Mesodermal cell (in vitro differentiated cells): ENCODE measurements around the gene VSTM1.

Experiments
- H3K27ac ChIP-seq: 2 replicates; pipeline ENCODE4 v1.7.0; 2013; ENCODE audit warnings: mild to moderate bottlenecking, low read depth, low read length, moderate library complexity; ENCODE audit not compliant: severe bottlenecking
- H3K36me3 ChIP-seq: 2 replicates; pipeline ENCODE4 v1.7.1; 2013; ENCODE audit warnings: mild to moderate bottlenecking, low read length, moderate library complexity; ENCODE audit not compliant: control insufficient read depth, insufficient read depth
- H3K4me1 ChIP-seq: one replicate; pipeline ENCODE4 v1.7.1; 2013; ENCODE audit warnings: mild to moderate bottlenecking, low read length; ENCODE audit not compliant: insufficient read depth, control insufficient read depth, poor library complexity, severe bottlenecking
- H3K4me3 ChIP-seq: 2 replicates; pipeline ENCODE4 v1.7.0; 2013; ENCODE audit warnings: low read length, control low read depth, mild to moderate bottlenecking; ENCODE audit not compliant: insufficient read depth, poor library complexity, severe bottlenecking; ENCODE audit errors: extremely low read depth
- H3K9me3 ChIP-seq: 2 replicates; pipeline ENCODE4 v1.7.1; 2013; ENCODE audit warnings: mild to moderate bottlenecking, low read length, moderate library complexity; ENCODE audit not compliant: control insufficient read depth
- WGBS, 2 experiments: methylation state at CpG; one replicate each; pipeline ENCODE4 v1.1.5; 2013; ENCODE audit warnings: missing lambda C conversion rate in 2 of 2; ENCODE audit not compliant: insufficient coverage in 2 of 2; 5-methylcytosine and 5-hydroxymethylcytosine counted together

Gene VSTM1

DNA sequence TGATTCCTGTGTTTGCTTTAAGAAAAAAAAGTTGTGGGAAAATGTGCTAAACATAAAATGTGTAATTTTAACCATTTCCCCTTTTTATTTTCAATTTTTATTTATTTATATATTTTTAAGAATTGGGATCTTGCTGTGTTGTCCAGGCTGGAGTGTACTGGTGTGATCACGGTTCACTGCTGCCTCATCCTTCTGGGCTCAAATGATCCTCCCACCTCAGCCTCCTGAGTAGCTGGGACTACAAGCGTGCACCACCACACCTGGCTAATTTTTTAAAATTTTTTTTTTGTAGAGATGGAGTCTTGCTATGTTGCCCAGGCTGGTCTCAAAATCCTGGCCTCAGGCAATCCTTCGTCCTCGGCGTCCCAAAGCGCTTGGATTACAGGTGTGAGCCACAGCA lies 53.2 kb downstream of the VSTM1 start:
- Histone ChIP-seq H3K4me1 (peaks cover 14% of the 10 kb centered on the region), H3K36me3 (no peaks in the 10 kb centered on the region), H3K4me3 (no peak overlapping the region), H3K27ac (no peak overlapping the region), H3K9me3 (no peaks in the 10 kb centered on the region)
- 85 to 95% methylated on average over 4 of the region's 6 CpGs for WGBS, 2 experiments

GRCh38 chr19:54009440-54009839 lies 54.3 kb downstream of the VSTM1 start:
- no peaks in the 10 kb centered on the region for H3K9me3 ChIP-seq
- 93 to 94% methylated on average over 4 to 6 of the region's 8 CpGs for WGBS, 2 experiments
- H3K4me3 ChIP-seq = no peak overlapping the region
- H3K36me3 ChIP-seq = no peaks in the 10 kb centered on the region
- H3K4me1 ChIP-seq = peaks cover 14% of the 10 kb centered on the region
- H3K27ac ChIP-seq = no peak overlapping the region

GRCh38 chr19:54002495-54003315 lies 61.0 kb downstream of the VSTM1 start:
- Histone ChIP-seq H3K9me3 (no peaks in the 10 kb centered on the region), H3K4me1 (peaks cover 10% of the 10 kb centered on the region), H3K4me3 (no peak overlapping the region), H3K27ac (no peak overlapping the region), H3K36me3 (no peaks in the 10 kb centered on the region)
- 84 to 90% methylated on average over 6 to 7 of the region's 10 CpGs for WGBS, 2 experiments

DNA sequence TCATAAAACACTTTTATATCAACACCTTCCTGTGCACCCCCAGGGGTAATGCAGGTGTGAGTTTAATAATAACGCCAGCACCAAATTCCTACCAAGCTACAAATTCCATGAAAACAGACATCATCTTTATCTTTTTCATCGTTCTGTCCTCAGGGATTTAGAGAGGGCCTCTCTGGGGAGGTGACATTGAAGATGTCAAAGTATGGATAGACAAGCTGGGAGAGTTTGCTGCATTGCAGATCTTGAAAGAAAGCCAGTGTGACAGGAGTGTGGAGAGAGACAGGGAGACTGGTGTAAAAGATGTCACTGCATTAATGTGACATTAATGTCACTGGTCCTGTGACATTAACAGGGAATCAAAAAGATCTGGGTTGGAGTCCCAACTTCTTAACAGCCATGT lies 62.2 kb downstream of the VSTM1 start:
- no peak overlapping the region for H3K27ac ChIP-seq

DNA sequence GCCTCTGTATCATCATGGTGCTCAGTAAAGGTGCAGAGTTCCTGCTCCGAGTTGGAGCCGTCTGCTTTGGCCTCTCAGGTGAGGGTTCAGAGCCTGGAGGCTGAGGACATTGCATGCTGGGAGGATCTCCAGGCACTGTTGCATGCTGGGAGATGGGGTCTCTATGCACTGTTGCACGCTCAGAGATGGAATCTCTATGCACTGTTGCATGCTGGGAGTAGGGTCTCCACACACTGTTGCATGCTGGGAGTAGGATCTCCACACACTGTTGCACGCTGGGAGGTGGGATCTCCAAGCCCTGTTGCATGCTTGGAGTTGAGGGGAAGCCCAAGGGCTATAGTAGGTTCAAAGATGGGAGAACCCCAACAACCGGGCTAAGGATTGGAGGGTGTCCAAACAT lies 64.0 kb downstream of the VSTM1 start:
- no peak overlapping the region for H3K27ac ChIP-seq
- H3K4me1 ChIP-seq = peaks cover 7% of the 10 kb centered on the region
- 91 to 97% methylated on average over 5 of the region's 5 CpGs for WGBS, 2 experiments
- H3K9me3 ChIP-seq = no peaks in the 10 kb centered on the region
- no peaks in the 10 kb centered on the region for H3K36me3 ChIP-seq
- no peak overlapping the region for H3K4me3 ChIP-seq

More for the DNA sequence above, 62.2 kb downstream of the VSTM1 start:
- no peak overlapping the region for H3K4me3 ChIP-seq
- no peaks in the 10 kb centered on the region for H3K9me3 ChIP-seq
- H3K36me3 ChIP-seq = no peaks in the 10 kb centered on the region
- no CpG with 5 or more reads among the region's 2 CpGs for WGBS, 2 experiments
- H3K4me1 ChIP-seq = peaks cover 7% of the 10 kb centered on the region

DNA sequence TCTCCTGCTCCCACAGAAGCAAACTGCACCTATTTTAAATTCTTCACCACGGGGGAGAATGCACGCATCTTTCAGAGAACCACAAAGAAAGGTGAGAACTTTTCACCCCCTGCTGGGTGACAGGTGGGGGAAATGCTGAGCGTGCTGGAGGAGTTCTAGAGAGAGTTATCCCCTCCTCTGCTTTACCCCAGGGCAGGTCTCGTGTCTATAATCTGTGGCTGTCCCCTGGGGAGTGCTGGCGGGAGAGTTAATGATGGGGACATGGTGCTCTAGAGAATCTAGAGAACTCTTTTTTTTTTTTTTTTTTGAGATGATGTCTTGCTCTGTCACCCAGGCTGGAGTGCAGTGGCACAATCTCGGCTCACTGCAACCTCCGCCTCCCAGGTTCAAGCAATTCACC lies 65.5 kb downstream of the VSTM1 start:
- H3K27ac ChIP-seq = no peak overlapping the region
- peaks cover 7% of the 10 kb centered on the region for H3K4me1 ChIP-seq
- no peak overlapping the region for H3K4me3 ChIP-seq
- no peaks in the 10 kb centered on the region for H3K9me3 ChIP-seq
- H3K36me3 ChIP-seq = no peaks in the 10 kb centered on the region
- WGBS, 2 experiments = 82% methylated on average over 3 of the region's 7 CpGs; no CpG with 5 or more reads in 1 of the 2 experiments

DNA sequence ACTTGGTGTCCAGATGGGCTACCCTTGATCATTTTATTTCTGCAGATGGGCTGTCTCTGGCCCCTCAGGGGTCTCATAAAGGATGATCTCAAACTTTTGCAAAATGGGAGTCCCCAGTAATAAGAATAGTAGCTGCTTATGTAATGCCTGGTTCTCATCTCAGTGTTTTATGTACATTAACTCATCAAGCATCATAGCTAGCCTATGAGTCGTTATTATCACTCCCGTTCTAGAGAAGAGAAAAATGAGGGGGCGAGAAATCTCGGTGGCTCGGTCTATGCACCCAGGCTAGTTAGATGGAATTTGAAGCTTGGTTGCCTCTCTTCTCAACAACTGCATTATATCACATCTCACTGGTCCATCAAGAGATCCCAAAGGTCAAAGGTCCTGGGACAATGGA lies 68.9 kb downstream of the VSTM1 start:
- H3K36me3 ChIP-seq = no peaks in the 10 kb centered on the region
- no peaks in the 10 kb centered on the region for H3K9me3 ChIP-seq
- no CpG with 5 or more reads among the region's 5 CpGs for WGBS, 2 experiments
- no peak overlapping the region for H3K27ac ChIP-seq
- peaks cover 7% of the 10 kb centered on the region for H3K4me1 ChIP-seq
- H3K4me3 ChIP-seq = no peak overlapping the region

DNA sequence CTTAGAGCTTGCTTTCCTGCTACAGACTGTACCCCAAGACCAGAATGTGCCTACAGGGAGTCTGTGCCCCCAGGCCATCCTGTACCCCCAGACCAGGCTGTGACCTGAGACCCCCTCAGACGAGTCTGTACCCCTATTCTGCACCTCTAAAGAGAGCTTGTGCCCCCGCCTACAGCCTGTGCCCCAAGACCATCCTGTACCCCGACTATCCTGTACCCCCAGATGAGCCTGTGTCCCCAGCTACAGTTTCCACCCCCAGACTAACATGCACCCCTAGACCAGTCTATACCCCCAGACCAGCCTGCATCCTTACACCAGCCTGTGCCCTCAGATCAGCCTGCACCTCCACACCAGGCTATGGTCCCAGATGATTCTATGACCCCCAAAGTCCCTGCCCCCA lies 70.2 kb downstream of the VSTM1 start:
- Histone ChIP-seq H3K9me3 (no peaks in the 10 kb centered on the region), H3K27ac (no peak overlapping the region), H3K4me1 (peaks cover 9% of the 10 kb centered on the region), H3K4me3 (no peak overlapping the region), H3K36me3 (no peaks in the 10 kb centered on the region)
- WGBS, 2 experiments = 60 to 78% methylated on average over 1 to 2 of the region's 3 CpGs

GRCh38 chr19:53992815-53993214 lies 70.9 kb downstream of the VSTM1 start:
- H3K27ac ChIP-seq = no peak overlapping the region
- no peaks in the 10 kb centered on the region for H3K36me3 ChIP-seq
- 94 to 97% methylated on average over 41 of the region's 43 CpGs for WGBS, 2 experiments
- no peaks in the 10 kb centered on the region for H3K9me3 ChIP-seq
- peaks cover 9% of the 10 kb centered on the region for H3K4me1 ChIP-seq
- no peak overlapping the region for H3K4me3 ChIP-seq

DNA sequence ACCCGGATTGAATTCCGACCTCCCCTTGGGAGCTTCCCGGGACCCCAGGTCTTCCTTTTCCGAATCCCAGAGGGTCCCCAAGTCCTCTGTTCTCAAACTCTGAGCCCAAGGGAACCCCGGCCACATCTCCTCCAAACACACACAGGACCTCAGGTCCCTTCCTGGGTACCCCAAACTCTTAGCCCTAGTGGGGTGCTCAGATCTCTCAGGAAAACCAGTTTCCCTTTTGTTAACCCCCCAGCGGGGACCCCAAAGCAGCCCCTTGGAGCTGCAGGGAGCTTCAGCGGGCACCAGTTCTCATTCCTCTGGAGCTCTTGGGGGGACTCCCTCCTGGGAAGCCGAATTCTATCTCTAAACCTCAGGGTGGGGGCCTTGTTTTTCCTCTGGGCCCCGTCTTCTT lies 71.5 kb downstream of the VSTM1 start:
- Histone ChIP-seq H3K9me3 (no peaks in the 10 kb centered on the region), H3K36me3 (no peaks in the 10 kb centered on the region), H3K27ac (no peak overlapping the region), H3K4me1 (peaks cover 9% of the 10 kb centered on the region), H3K4me3 (no peak overlapping the region)
- 96 to 98% methylated on average over 6 to 9 of the region's 9 CpGs for WGBS, 2 experiments
